Uterus (tissue), 4 donors: ENCODE data around the gene MDFIC2. TPM values are rescaled to one million over a fixed set of nuclear protein-coding genes. Genes with fewer than 3 reads are reported as not detected.
"Not testable (repeated sequence)": the region's sequence is repeated elsewhere in the genome, so short reads cannot be mapped to it uniquely, and the experiment has no call there.

ENCODE experiments used
- DNase-seq, 2 donors: peaks; one replicate each; pipeline ENCODE4 v3.0.0-alpha.2; 2019 to 2020
- H3K27ac ChIP-seq, 2 donors: fragments of 200-600 bp; sonication (generic); 1 replicate in 1 of 2; 2 replicates in 1 of 2; pipeline ENCODE4 v1.5.1; 2016 to 2018
- H3K27me3 ChIP-seq, 2 donors: fragments of 200-600 bp; sonication (generic); one replicate each; pipeline ENCODE4 v1.5.1; 2018 to 2019; ENCODE audit warnings: control low read depth in 1 of 2
- H3K36me3 ChIP-seq, 2 donors: fragments of 200-600 bp; sonication (generic); one replicate each; pipeline ENCODE4 v1.5.1; 2019; ENCODE audit warnings: control low read depth in 1 of 2
- H3K4me1 ChIP-seq, 2 donors: fragments of 200-600 bp; sonication (generic); one replicate each; pipeline ENCODE4 v1.5.1; 2018 to 2019; ENCODE audit warnings: control low read depth in 1 of 2
- H3K4me3 ChIP-seq, 2 donors: fragments of 200-600 bp; sonication (generic); 1 replicate in 1 of 2; 2 replicates in 1 of 2; pipeline ENCODE4 v1.5.1; 2018 to 2019; ENCODE audit warnings: mild to moderate bottlenecking in 1 of 2
- H3K9me3 ChIP-seq, 2 donors: fragments of 200-600 bp; sonication (generic); one replicate each; pipeline ENCODE4 v1.5.1; 2019; ENCODE audit warnings: control low read depth in 1 of 2
- CTCF ChIP-seq, 4 experiments: fragments of 200-600 bp in 2 of 4; fragments of 450-650 bp in 2 of 4; sonication (generic) in 2 of 4; IDR thresholded peaks; one replicate each; pipeline ENCODE4 v1.5.1; 2016 to 2019; ENCODE audit warnings: antibody characterized with exemption in 4 of 4, mild to moderate bottlenecking in 2 of 4, moderate library complexity in 1 of 4
- POLR2A ChIP-seq, 2 donors: fragments of 450-650 bp; IDR thresholded peaks; one replicate each; pipeline ENCODE4 v1.6.1; 2016; ENCODE audit warnings: antibody characterized with exemption in 2 of 2, mild to moderate bottlenecking in 1 of 2, moderate library complexity in 1 of 2
- intact Hi-C: fragments of 100-400 bp; cut with DNase I; formaldehyde crosslinking; loops from one replicate; pipeline ENCODE4 v1.15.1; 2023; ENCODE audit warnings: low total_unique reads
- total RNA-seq, 4 donors: library from RNA; depleted of rRNA in 3 of 4; stranded (reverse); fragments of >200 nt in 3 of 4; gene quantifications; one replicate each; pipeline versions ENCODE4 v1.1.0 to v1.2.4, GENCODE V29; 2014 to 2023
- donor health status: DM: yes; HTN: yes; CAD: no.

MDFIC2 gene
- total RNA-seq, 4 donors from 2014 or later: not detected

GRCh38 chr3:70308760-70309159 lies 3.7 kb downstream of the MDFIC2 start:
- TF ChIP-seq POLR2A (IDR thresholded peaks at IDR 0.05) (no peak), CTCF (IDR thresholded peaks at IDR 0.05) (no peak)
- DNase-seq: no peak
- Histone ChIP-seq H3K27me3 (no peaks in the 10 kb centered on the region), H3K9me3 (no peaks in the 10 kb centered on the region), H3K27ac (no peak overlapping the region), H3K4me3 (no peak overlapping the region), H3K4me1 (no peaks in the 10 kb centered on the region), H3K36me3 (no peaks in the 10 kb centered on the region)
- intact Hi-C loops: no loop called here

- Histone ChIP-seq H3K36me3 (no peaks in the 10 kb centered on the region), H3K27ac (no peak overlapping the region), H3K9me3 (no peaks in the 10 kb centered on the region), H3K27me3 (no peaks in the 10 kb centered on the region), H3K4me1 (no peaks in the 10 kb centered on the region), H3K4me3 (no peak overlapping the region)
- intact Hi-C loops: no loop called here
- TF ChIP-seq CTCF (IDR thresholded peaks at IDR 0.05) (no peak), POLR2A (IDR thresholded peaks at IDR 0.05) (no peak)
- DNase-seq: no peak
Observed at GRCh38 chr3:70306736-70307135, 5.7 kb downstream of the MDFIC2 start.

- Histone ChIP-seq H3K9me3 (no peaks in the 10 kb centered on the region), H3K27ac (no peak overlapping the region), H3K27me3 (no peaks in the 10 kb centered on the region), H3K4me3 (no peak overlapping the region), H3K4me1 (no peaks in the 10 kb centered on the region), H3K36me3 (no peaks in the 10 kb centered on the region)
- no peak for DNase-seq
- intact Hi-C loops: no loop called here
- no peak for TF ChIP-seq POLR2A (IDR thresholded peaks at IDR 0.05)
- TF ChIP-seq CTCF (IDR thresholded peaks at IDR 0.05): no peak
Observed at GRCh38 chr3:70298385-70298784, 14.1 kb downstream of the MDFIC2 start.

GRCh38 chr3:70291097-70291482 lies 21.3 kb downstream of the MDFIC2 start:
- Histone ChIP-seq H3K27ac (no peak overlapping the region), H3K9me3 (no peaks in the 10 kb centered on the region), H3K4me3 (no peak overlapping the region), H3K36me3 (no peaks in the 10 kb centered on the region), H3K4me1 (no peaks in the 10 kb centered on the region), H3K27me3 (no peaks in the 10 kb centered on the region)
- intact Hi-C loops: no loop called here
- TF ChIP-seq CTCF (IDR thresholded peaks at IDR 0.05): no peak
- TF ChIP-seq POLR2A (IDR thresholded peaks at IDR 0.05): no peak
- DNase-seq: no peak

GRCh38 chr3:70290431-70291096 lies 21.9 kb downstream of the MDFIC2 start:
- intact Hi-C loops, H3K4me3 ChIP-seq, H3K9me3 ChIP-seq, DNase-seq, H3K4me1 ChIP-seq, H3K27ac ChIP-seq, H3K27me3 ChIP-seq, H3K36me3 ChIP-seq: not testable (repeated sequence)

GRCh38 chr3:70281663-70282062 lies 30.8 kb downstream of the MDFIC2 start:
- no peaks in the 10 kb centered on the region for H3K36me3 ChIP-seq
- intact Hi-C loops: no loop called here
- DNase-seq: no peak
- no peaks in the 10 kb centered on the region for H3K4me1 ChIP-seq
- TF ChIP-seq POLR2A (IDR thresholded peaks at IDR 0.05) (no peak), CTCF (IDR thresholded peaks at IDR 0.05) (no peak)
- H3K27me3 ChIP-seq: no peaks in the 10 kb centered on the region
- H3K4me3 ChIP-seq: no peak overlapping the region
- H3K9me3 ChIP-seq: no peaks in the 10 kb centered on the region
- H3K27ac ChIP-seq: no peak overlapping the region
